HCT116 (cell line): ENCODE results near the gene PPP1R1B.

Source experiments
- ATF3 ChIP-seq: IDR thresholded peaks from 2 replicates; pipeline ENCODE4 v1.6.1; 2012
- CBX3 ChIP-seq: IDR thresholded peaks from 2 replicates; pipeline ENCODE4 v1.6.1; 2012; ENCODE audit warnings: low read depth
- CTCF ChIP-seq, 3 experiments: fragments of 200-600 bp in 1 of 3; sonication (generic) in 1 of 3; IDR thresholded peaks in 2 of 3; conservative IDR thresholded peaks in 1 of 3; 2 replicates each; pipeline ENCODE4 v1.5.1; 2012 to 2017; ENCODE audit warnings: low read depth in 2 of 3, low read length in 2 of 3, antibody characterized with exemption in 1 of 3, borderline replicate concordance in 1 of 3, control low read depth in 1 of 3, mild to moderate bottlenecking in 1 of 3, mixed read lengths in 1 of 3, mixed run types in 1 of 3, moderate library complexity in 1 of 3; ENCODE audit not compliant: insufficient read depth in 1 of 3
- EGR1 ChIP-seq: IDR thresholded peaks from 2 replicates; pipeline ENCODE4 v1.6.1; 2012; ENCODE audit warnings: low read depth
- EZH2 ChIP-seq: fragments of 200-600 bp; sonication (generic); IDR thresholded peaks from 2 replicates; pipeline ENCODE4 v1.6.1; 2017; ENCODE audit warnings: antibody characterized with exemption, mixed run types
- FOSL1 ChIP-seq: IDR thresholded peaks from 2 replicates; pipeline ENCODE4 v1.6.1; 2012; ENCODE audit warnings: low read depth
- MAX ChIP-seq: IDR thresholded peaks from 2 replicates; pipeline ENCODE4 v1.6.1; 2012
- POLR2A ChIP-seq: IDR thresholded peaks from 2 replicates; pipeline ENCODE4 v1.7.0; 2011; ENCODE audit warnings: borderline replicate concordance; ENCODE audit not compliant: insufficient read depth, insufficient read length; ENCODE audit errors: extremely low read depth
- POLR2AphosphoS5 ChIP-seq: IDR thresholded peaks from 2 replicates; pipeline ENCODE4 v1.6.1; 2011; ENCODE audit warnings: mild to moderate bottlenecking, low read depth, low read length, moderate library complexity
- REST ChIP-seq: IDR thresholded peaks from 2 replicates; pipeline ENCODE4 v1.6.1; 2012; ENCODE audit warnings: low read depth
- SIN3A ChIP-seq: IDR thresholded peaks from 2 replicates; pipeline ENCODE4 v1.6.1; 2012; ENCODE audit warnings: low read depth
- YY1 ChIP-seq: IDR thresholded peaks from 2 replicates; pipeline ENCODE4 v1.6.1; 2011; ENCODE audit warnings: low read length, low read depth, moderate library complexity, mild to moderate bottlenecking; ENCODE audit not compliant: insufficient replicate concordance; ENCODE audit errors: extremely low read depth
- ZBTB33 ChIP-seq: IDR thresholded peaks from 2 replicates; pipeline ENCODE4 v1.6.1; 2011; ENCODE audit warnings: mild to moderate bottlenecking, low read length, moderate library complexity; ENCODE audit not compliant: insufficient replicate concordance; ENCODE audit errors: extremely low read depth
- ZFX ChIP-seq: fragments of 450-650 bp; IDR thresholded peaks from 2 replicates; pipeline ENCODE4 v1.6.1; 2017

- TF ChIP-seq POLR2AphosphoS5 (no peak), YY1 (no peak), CBX3 (no peak), POLR2A (no peak), CTCF (IDR thresholded peaks at IDR 0.05 in 2 of 3, conservative IDR thresholded peaks at IDR 0.05 in 1 of 3; ENCODE audit: borderline replicate concordance in 1 of 3, insufficient read depth in 1 of 3, low read depth in 2 of 3, low read length in 2 of 3) (no peak), ATF3 (no peak), SIN3A (no peak), EZH2 (no peak), EGR1 (no peak), ZFX (no peak), FOSL1 (no peak), MAX (no peak), REST (no peak), ZBTB33 (no peak)
Observed at GRCh38 chr17:39663340-39663687, 36.6 kb downstream of the PPP1R1B start.
